Lung (tissue), 12 donors: ENCODE data around the gene TGFB1. TPM values are rescaled to one million over a fixed set of nuclear protein-coding genes. Genes with fewer than 3 reads are reported as not detected.

ENCODE experiments used
- ATAC-seq: fragments of 200-7000 bp; cut with Tn5 transposase; one replicate; pipeline ENCODE4 v1.9.1; 2020; ENCODE audit warnings: moderate number of reproducible peaks; ENCODE audit not compliant: insufficient read depth, low FRiP score
- DNase-seq, 3 donors: peaks; one replicate each; pipeline ENCODE4 v3.0.0-alpha.2; 2013 to 2017
- H3K27ac ChIP-seq, 2 donors: one replicate each; pipeline ENCODE4 v1.5.1; 2013; ENCODE audit warnings: mild to moderate bottlenecking in 2 of 2, moderate library complexity in 2 of 2, control low read depth in 1 of 2, inconsistent platforms in 1 of 2, low read depth in 1 of 2, low read length in 1 of 2
- H3K27me3 ChIP-seq, 3 donors: one replicate each; pipeline ENCODE4 v1.5.1; 2013; ENCODE audit warnings: low read length in 2 of 3; ENCODE audit not compliant: control insufficient read depth in 3 of 3, insufficient read depth in 3 of 3
- H3K36me3 ChIP-seq, 4 donors: one replicate each; pipeline ENCODE4 v1.5.1; 2013; ENCODE audit warnings: low read length in 4 of 4, mild to moderate bottlenecking in 1 of 4, moderate library complexity in 1 of 4; ENCODE audit not compliant: control insufficient read depth in 4 of 4, insufficient read depth in 4 of 4
- H3K4me1 ChIP-seq, 5 donors: one replicate each; pipeline ENCODE4 v1.5.1; 2013; ENCODE audit warnings: low read length in 5 of 5, mild to moderate bottlenecking in 2 of 5, moderate library complexity in 1 of 5; ENCODE audit not compliant: control insufficient read depth in 5 of 5, insufficient read depth in 5 of 5
- H3K4me3 ChIP-seq: one replicate; pipeline ENCODE4 v1.5.1; 2013; ENCODE audit warnings: mild to moderate bottlenecking, control low read depth, moderate library complexity
- H3K9ac ChIP-seq, 2 donors: one replicate each; pipeline ENCODE4 v1.5.1; 2013; ENCODE audit warnings: low read length in 2 of 2, control low read depth in 1 of 2; ENCODE audit not compliant: insufficient read depth in 1 of 2
- H3K9me3 ChIP-seq, 4 donors: one replicate each; pipeline ENCODE4 v1.5.1; 2013; ENCODE audit warnings: low read length in 3 of 4, mild to moderate bottlenecking in 1 of 4, moderate library complexity in 1 of 4; ENCODE audit not compliant: control insufficient read depth in 4 of 4, insufficient read depth in 3 of 4
- CTCF ChIP-seq: IDR thresholded peaks from 2 replicates; pipeline ENCODE4 v1.5.1; 2012; ENCODE audit warnings: mild to moderate bottlenecking; ENCODE audit errors: control extremely low read depth, extremely low read depth
- WGBS, 2 donors: extraction: QIAGEN DNeasy Blood & Tissue Kit; methylation state at CpG; one replicate each; pipeline ENCODE4 v1.1.7; 2013; 5-methylcytosine and 5-hydroxymethylcytosine counted together
- polyA plus RNA-seq, 2 donors: library from polyadenylated mRNA; stranded (reverse); fragments of 200-250 nt; gene quantifications; one replicate each; pipeline ENCODE4 v1.2.1, GENCODE V29; 2013
- total RNA-seq, 2 donors: library from RNA; depleted of rRNA in 1 of 2; stranded (reverse); fragments of >200 nt in 1 of 2; gene quantifications; one replicate each; pipeline ENCODE4 v1.2.1, GENCODE V29; 2014 to 2021
- donor health status: control.
- donor health status: control.
- donor health status: Bipolar disorder and iron deficiency.
- donor health status: healthy.
- donor health status: DM: yes; HTN: yes; CAD: no.

TGFB1 gene
- total and polyA plus RNA-seq, 4 donors: 18.0 to 88.8 (median 47.6) TPM

- Histone ChIP-seq H3K36me3 (peaks cover 28 to 61% (median 42%) of the 10 kb centered on the region in 4 donors), H3K4me1 (peaks cover 3 to 26% (median 19%) of the 10 kb centered on the region in 5 donors), H3K27ac (peak overlapping the region in 1 of 2 donors; percentile 17), H3K4me3 (no peak overlapping the region), H3K9me3 (no peaks in the 10 kb centered on the region), H3K27me3 (no peaks in the 10 kb centered on the region), H3K9ac (no peak overlapping the region)
- DNase-seq (no peak), ATAC-seq (no peak)
- no peak for TF ChIP-seq CTCF
- 43 to 66% methylated on average over 21 of the region's 21 CpGs for WGBS, 2 donors
Measured at GRCh38 chr19:41302624-41303351, 50.9 kb downstream of the TGFB1 start.

DNA sequence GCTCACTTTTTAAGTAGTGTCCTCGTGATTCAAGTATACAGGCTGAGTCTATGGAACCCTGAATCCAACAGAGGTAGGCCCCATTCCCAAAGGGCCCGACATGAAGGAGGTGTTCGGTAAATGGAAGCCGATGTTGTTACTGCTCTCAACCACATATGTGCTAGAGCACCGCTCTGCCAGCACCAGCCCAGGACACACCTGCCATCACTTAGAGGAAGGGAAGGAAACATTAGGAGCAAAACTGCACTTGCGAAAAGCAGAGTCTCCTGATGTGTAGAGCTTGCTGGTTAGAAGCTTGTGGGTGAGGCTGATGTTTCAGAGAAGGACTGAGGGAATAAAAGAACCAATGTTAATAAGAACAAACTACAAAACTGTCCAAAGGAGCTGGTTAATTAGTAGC, 53.2 kb downstream of the TGFB1 start:
- H3K4me1 ChIP-seq: peaks cover 11 to 34% (median 30%) of the 10 kb centered on the region in 5 donors
- no peak for TF ChIP-seq CTCF
- no peak overlapping the region for H3K9ac ChIP-seq

GRCh38 chr19:41299755-41300089, 54.0 kb downstream of the TGFB1 start:
- H3K27me3 ChIP-seq: no peaks in the 10 kb centered on the region
- peaks cover 11 to 34% (median 30%) of the 10 kb centered on the region in 5 donors for H3K4me1 ChIP-seq
- 33 to 51% methylated on average over 4 of the region's 4 CpGs for WGBS, 2 donors
- peak overlapping the region in 1 of 2 donors; percentile 43 for H3K9ac ChIP-seq
- TF ChIP-seq CTCF: no peak
- no peaks in the 10 kb centered on the region for H3K9me3 ChIP-seq
- ATAC-seq (no peak), DNase-seq (peak; percentile 74 to 89 (median 77))
- H3K27ac ChIP-seq: peak overlapping the region; percentile 86 to 93
- no peak overlapping the region for H3K4me3 ChIP-seq
- H3K36me3 ChIP-seq: peaks cover 27 to 65% (median 54%) of the 10 kb centered on the region in 4 donors

More for the DNA sequence above, 53.2 kb downstream of the TGFB1 start:
- Histone ChIP-seq H3K27ac (peak overlapping the region in 1 of 2 donors; percentile 9), H3K36me3 (peaks cover 25 to 66% (median 50%) of the 10 kb centered on the region in 4 donors), H3K4me3 (no peak overlapping the region), H3K27me3 (no peaks in the 10 kb centered on the region), H3K9me3 (no peaks in the 10 kb centered on the region)
- WGBS, 2 donors: 58 to 75% methylated on average over 6 of the region's 6 CpGs
- ATAC-seq (no peak), DNase-seq (no peak)
